NCI-H82 treated with DMSO at 0.1 percent for 48 hours (cell line): ENCODE results near the gene NYAP1.
"Not testable (repeated sequence)": the region's sequence is repeated elsewhere in the genome, so short reads cannot be mapped to it uniquely, and the experiment has no call there.

ENCODE experiments used
- DNase-seq: peaks from one replicate; lab custom pipeline; 2025; ENCODE audit not compliant: unreplicated experiment; lab: John Stamatoyannopoulos, UW

NYAP1 gene

DNA sequence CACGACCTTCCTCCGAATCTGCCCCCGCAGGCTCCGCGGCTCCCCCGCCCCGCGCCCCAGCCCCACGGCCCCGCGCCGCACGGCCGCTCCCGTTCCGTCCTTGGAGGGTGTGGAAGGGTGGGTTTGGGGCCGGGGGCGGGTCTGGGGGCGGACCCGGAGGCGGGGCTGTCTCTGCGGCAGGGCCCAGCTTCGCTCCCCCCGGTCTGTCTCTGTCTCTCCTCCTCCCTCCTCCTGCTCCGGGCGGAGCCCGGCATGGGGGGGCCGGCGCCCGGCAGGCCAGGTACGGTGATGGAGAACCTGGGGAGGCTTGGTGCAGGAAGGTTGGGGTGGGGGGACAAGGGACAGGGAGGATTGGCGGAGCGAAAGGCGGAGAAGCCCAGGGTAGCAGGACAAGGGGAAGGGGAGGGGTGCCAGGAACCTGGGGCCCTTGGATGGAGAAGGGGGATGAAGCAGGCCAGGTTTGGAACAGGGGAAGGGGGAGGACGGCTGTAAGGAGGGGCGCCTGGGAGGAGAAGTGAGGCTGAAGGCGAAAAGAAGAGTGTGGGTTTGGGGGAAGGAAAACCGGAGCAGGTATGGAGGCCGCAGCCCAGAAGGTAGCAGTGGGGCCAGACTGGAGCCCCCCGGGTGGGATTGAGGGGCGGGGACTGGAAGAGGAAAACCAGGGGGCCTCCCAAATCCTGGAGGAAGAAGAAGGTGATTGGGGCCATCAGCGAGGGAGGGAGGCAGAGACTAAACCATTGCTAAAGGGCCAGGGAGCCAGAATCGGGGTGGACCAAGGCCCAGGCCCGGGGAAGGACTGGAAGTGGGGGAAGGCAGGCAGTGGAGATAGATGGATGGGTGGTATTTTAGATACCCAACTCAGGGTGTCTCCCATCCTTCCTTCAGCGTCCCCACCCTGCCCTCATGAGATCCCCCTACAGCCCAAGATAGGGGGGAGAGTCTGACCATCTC, at the start of gene NYAP1:
TSS of gene NYAP1 (plus strand) at position 206 of the 951 bp plus-strand sequence. CDS start 1,385 bp downstream, outside the sequence.
- peak; percentile 9 for DNase-seq

DNA sequence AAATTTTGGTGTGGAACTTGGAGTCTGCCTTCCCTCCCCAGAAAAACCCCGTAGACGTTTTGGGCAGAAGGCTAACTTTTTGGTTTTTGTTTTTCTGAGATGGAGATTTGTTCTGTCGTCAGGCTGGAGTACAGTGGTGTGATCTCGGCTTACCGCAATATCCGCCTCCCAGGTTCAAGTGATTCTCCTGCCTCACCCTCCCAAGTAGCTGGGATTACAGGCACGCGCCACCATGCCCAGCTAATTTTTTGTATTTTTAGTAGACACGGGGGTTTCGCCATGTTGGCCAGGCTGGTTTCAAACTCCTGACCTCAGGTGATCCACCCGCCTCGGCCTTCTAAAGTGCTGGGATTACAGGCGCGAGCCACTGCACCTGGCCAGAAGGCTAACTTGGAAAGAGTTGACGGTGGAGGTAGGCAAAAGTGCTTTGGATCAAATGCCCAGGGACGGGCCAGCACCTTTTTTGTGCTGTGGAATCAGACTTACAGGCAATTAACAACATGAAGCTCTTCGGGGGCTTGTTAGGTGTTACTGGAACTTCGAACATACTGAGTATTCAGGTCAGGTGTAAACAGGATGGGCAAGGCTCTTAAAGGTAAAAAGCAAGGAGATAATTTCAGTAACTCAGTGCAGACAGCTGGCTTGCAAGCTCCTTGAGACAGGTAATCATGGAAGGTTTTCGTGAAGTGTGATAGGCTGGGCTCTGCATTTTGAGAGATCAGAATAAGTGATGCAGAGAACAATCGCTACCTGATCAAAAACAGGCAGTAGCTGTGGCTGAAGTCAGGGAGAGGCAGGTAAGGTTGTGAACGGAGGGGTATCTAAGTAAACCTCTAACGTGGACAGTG, 49.2 kb upstream of the NYAP1 start:
- DNase-seq, result no peak

DNA sequence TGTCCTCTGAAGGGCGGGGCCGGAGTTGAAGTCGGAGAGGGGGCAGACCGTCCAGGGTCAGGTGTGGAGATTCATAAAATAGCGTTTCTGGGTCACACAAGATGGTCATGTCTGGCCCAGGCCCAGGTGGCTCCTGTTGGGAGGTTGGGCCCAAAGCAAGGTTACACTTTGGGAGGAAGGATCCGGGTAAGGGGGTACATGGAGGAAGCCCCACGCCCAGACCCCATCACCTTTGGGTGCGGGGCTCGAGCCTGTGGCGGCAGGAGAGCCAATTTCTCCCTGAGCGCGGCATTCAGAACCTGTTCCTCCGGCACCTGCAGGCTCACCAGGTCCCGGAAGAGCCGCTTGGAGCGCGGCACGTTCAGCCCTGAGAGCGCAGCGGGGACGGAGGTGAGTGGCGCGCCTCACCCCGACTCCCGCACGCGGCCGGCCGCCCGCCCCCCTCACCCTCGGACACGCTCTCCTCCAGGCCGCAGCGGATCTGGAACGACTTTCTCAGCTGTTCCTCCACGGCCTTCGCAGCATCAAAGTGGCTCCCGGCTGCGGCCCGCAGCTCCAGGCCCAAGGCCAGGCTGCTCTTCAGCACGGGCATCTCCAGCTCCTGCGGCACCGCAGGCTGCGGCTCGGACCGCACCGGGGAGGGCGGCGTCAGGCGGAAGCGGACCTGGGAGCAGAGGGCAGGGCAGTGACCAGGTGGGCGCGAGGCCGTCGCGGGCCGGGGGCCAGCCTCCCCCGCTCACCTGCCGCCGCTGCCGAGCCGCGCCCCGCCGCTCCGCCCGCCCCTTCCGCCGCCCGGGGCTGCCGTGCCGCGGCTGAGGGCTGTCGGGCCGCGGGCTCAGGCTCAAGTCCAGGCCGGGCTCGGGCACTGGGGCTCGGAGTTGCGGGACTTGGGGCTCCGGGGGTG, 48.1 kb upstream of the NYAP1 start:
- no peak for DNase-seq

DNA sequence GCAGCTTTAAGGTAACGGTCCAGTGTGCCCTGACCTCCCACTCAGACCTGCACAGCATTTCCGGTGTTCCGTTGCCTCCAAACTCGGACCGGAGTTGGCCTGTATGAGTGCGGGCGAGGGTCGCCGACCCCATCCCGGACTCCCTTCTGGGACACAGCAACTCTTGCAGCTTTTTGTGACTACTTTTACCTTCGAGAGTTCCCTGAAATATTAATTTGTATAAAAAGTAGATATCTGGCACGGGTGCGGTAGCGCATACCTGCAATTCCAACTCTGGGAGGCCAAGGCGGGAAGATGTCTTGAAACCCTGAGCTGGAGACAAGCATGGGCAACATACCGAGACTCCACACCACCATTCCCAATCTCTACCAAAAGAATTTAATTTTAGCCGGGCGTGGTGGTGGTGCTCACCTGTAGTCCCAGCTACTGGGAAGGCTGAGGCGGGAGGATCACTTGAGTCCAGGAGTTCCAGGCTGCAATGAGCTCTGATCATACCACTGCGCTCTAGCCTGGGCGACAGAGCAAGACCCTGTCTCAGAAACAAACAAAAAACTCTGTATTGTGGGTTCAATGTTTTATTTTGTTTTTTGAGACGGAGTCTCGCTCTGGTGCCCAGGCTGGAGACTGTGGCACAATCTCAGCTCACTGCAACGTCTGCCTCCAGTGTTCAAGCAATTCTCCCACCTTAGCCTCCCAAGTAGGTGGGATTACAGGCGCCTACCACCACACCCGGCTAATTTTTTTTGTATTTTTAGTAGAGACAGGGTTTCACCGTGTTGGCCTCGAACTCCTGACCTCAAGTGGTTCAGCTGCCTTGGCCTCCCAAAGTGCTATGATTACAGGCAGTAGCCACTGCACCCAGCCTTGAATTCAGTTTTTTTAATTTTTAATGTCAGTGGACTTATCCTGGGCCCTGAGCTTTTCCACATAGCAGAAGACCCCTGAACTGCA, 46.3 kb upstream of the NYAP1 start:
- DNase-seq, result no peak

DNA sequence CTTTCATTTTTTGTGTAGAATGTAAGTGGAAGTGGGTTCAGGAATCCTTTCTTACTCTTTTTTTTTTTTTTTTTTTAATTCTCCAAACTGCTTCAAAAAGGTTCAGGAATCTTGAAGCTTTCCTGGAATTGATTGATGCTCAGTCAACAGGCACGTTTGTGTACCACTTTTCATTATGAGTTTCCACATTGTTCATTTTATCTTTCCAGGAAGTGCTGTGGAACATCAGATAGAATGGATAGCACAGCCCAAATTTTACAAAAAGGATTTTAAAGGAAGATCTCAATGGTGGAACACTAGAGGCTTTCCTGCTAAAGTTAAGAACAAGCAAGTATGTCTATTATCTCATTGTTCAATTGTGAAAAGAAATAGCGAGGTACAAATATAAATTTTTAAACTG, 45.6 kb upstream of the NYAP1 start:
- no peak for DNase-seq

DNA sequence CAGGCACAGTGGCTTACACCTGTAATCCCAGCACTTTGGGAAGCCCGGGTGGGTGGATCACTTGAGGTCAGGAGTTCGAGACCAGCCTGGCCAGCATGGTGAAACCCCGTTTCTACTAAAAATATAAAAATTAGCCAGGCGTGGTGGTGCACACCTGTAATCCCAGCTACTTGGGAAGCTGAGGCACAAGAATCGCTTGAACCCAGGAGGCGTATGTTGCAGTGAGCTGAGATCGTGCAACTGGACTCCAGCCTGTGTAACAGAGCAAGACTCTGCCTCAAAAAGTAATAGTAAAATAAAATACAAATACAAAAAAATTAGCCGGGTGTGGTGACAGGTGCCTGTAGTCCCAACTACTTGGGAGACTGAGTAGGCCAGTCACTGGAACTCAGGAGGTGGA, 45.0 kb upstream of the NYAP1 start:
- not testable (repeated sequence) for DNase-seq

DNA sequence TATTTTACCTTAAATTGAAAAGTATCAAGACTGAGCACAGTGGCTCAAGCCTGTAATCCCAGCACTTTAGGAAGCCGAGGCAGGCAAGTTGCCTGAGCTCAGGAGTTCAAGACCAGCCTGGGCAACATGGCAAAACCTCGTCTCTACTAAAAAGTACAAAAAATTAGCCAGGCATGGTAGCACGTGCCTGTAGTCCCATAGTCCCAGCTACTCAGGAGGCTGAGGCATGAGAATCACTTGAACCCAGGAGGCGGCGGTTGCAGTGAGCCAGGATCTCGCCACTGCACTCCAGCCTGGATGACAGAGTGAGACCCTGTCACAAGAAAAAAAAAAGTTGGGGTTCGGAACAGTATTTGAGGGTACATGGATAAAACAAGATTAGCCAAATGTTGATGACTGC, 44.5 kb upstream of the NYAP1 start:
- DNase-seq, result not testable (repeated sequence)

DNA sequence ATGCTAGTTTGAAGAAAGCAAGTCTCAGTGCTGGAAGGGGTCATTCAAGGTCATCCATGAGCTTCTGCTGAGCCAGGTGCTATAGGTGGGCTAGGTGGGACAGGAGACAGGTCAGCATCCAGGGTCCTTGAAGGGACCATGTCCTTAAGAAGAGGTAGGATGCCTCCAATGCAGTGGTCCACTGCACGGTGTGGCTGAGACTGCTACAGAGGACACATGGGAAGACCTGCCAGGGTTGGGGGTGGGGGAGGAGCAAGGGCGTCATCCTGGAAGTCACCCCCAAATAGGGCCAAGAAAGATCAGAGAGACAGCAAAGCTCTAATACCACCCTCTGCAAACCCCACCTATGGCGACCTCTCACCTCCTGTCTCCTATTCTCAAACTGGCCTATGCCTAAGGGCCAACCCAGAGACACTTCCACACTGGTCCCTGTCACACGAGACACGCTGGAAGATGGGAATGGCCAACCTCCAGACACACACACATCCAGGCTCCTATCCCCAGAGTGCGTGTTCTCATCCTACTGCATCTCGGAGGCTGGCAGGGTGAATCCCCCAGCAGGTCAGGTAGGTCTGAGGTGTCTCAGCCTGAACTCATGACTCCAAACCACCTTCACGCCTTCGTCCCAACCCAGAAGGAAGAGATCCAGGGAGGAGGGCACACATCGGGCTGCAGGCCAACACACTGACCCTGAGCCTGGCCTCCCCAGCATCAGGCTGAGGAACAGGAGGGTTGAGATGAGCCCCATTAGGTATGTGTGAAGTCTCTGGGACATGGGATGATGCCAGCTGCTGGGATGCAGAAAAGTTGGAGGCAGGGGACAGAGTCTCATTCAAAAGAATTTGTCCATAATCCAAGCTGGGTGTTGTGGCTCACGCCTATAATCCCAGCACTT, 41.8 kb upstream of the NYAP1 start:
- DNase-seq, result no peak

DNA sequence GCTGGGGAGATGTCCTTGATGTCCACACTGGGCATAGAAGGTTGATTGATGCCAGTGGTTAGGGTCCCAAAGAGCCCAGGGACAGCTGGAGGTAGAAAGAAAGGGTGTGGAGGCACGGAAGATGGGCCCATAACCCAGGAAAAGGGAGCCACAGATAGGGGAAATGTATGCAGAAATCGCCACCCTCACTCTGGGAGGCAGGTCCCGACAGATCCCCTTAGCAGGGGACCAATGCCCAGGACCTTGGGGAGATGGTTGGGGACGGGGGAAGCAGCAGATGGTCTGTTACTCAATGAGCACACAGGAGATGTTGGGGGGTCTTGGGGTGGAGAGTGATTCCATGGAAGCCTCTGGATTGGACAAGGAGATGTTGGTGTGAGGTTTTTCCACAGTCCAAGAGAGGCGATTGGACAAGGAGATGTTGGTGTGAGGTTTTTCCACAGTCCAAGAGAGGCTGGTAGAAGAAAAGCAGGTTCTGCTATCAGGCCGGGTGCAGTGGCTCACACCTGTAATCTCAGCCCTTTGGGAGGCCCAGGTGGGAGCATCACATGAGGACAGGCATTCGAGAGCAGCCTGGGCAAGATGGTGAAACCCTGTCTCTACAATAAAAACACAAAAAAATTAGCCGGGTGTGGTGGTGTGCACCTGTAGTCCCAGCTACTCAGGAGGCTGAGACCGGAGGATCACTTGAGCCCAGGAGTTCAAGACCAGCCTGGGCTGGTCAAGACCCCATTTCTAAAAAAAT, 40.5 kb upstream of the NYAP1 start:
- no peak for DNase-seq

DNA sequence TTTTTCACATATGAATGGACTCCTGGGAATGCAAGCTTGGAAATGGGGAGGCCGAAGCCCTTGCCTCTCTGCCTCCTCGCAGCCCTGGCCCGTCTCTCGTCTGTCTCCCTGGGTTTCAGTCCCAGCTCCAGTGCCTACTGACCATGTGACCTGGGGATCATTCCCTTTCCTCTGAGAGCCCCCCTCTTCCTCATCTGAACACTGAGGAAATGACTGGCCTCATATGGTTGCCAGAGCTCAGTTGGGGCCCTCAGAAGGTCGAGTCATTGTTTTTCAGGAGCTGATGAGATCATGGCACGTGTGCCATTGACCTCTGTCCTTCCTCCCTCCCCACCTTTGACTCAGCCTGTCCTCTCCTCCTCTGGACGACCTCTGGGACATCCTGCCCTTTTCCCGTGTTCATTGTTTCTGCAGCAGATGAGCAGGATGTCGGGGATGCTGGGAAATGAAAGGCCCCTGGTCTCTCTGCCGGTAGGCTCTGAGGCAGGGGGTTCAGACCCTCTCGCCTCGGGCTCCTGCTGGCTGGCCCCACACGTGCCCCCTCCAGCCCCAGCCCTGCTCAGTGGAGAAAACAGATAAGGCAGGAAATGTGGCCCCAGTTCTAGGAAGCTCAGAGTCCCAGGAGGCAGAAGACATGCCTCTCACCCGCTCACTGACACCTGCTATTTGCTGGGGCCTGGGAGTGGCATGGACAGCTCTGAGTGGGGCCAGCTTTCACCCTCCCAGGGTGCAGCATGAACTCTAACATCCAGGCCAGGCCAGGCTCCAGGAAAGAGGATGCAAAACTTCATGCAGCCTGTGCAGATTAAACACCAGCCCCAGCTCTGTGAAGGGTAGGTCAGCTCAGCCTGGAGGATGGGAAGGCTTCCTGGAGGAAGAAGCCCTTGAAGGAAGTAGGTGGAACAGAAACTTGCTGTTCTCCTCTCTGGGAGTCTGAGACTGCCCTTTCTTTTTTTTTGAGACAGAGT, 39.1 kb upstream of the NYAP1 start:
- no peak for DNase-seq

DNA sequence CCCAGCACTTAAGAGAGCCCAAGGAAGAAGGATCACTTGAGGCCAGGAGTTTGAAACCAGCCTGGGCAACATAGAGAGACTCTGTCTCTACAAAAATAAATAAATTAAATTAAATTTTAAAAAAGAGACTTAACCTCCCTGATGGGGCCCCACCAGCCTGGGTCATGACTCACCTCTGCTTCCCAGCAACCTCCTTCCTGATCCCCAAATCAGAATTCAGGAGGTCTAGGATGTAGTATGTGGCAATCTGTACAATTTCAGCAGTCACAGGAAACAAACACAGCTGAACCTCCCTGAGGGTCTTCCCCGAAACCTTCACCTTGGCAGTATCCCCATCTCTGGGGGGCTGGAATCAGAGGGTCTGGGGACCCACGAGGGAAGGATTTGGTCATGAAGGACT, 37.7 kb upstream of the NYAP1 start:
- DNase-seq, result no peak

DNA sequence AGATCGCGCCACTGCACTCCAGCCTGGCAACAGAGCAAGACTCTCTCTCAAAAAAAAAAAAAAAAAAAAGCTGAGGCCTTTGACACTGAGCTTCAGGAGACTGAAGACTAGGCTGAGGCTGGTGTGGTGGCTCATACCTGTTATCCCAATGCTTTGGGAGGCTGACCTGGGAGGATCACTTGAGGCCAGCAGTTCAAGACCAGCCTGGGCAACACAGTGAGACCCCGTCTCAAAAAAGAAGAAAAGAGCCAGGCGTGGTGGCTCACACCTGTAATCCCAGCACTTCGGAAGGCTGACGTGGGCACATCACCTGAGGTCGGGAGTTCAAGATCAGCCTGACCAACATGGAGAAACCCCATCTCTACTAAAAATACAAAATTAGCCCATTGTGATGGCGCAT, 36.4 kb upstream of the NYAP1 start:
- DNase-seq, result not testable (repeated sequence)

DNA sequence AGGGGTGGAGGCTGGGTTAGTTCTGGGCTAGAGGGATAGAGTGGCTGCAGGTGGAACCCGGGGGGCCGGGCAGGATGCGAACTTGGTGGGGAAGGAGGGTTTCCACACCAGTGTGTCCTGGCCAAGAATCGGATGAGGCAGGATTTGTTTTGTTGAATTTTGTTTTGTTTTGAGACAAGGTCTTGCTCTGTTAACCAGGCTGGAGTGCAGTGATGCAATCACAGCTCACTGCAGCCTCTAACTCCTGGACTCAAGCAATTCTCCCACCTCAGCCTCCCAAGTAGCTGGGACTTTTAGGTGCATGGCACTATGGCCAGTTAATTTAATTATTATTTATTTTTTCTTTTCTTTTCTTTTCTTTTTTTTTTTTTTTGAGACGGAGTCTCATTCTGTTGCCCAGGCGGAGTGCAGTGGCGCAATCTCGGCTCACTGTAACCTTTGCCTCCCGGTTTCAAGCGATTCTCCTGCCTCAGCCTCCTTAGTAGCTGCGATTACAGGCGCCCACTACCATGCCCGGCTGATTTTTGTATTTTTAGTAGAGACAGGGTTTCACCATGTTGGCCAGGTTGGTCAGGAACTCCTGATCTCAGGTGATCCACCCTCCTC, 34.4 kb upstream of the NYAP1 start:
- DNase-seq, result no peak

DNA sequence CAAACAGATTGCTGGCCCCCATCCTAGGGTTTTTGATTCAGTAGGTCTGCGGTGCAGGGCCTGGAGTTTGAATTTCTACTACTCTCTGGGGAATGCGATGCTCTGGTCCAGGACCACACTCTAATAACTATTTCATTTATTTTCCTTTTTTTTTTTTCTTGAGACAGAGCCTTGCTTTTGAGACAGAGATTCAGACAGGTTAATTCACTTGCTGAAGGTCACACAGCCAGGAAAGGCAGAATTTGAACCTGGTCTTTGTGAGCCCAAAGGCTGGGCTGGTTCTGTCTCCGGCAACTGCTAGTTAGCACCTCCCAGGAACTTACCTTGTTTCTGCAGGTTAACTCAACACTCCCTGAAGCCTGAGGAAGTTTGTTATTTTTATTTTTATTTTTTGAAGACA, 31.2 kb upstream of the NYAP1 start:
- DNase-seq, result no peak

DNA sequence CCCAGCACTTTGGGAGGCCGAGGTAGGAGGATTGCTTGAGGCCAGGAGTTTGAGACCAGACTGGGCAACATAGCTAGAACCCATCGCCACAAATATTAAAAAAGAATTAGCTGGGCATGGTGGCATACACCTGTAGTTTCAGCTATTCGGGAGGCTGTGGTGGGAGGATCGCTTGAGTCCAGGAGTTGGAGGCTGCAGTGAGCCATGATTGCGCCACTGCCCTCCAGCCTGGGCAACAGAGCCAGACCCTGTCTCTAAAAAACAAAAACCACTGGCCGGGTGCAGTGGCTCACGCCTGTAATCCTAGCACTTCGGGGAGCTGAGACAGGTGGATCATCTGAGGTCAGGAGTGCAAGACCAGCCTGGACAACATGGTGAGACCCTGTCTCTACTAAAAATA, 29.9 kb upstream of the NYAP1 start:
- DNase-seq, result not testable (repeated sequence)

DNA sequence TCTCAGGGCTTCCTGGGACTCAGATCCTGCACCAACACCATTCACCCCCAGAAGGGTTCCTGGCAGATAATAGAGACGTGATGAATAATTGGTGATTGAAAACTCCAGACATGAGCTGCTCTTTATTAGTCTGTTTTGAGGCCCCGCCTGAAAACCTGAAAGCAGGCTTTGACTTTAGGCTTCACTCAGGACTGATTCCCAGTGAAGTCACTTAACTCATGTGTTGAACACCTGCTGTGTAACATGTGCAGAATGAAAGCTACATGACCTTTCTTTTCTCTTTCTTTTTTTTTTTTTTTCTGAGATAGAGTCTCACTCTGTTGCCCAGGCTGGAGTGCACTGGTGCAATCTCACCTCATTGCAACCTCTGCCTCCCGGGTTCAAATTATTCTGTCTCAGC, 28.5 kb upstream of the NYAP1 start:
- no peak for DNase-seq

DNA sequence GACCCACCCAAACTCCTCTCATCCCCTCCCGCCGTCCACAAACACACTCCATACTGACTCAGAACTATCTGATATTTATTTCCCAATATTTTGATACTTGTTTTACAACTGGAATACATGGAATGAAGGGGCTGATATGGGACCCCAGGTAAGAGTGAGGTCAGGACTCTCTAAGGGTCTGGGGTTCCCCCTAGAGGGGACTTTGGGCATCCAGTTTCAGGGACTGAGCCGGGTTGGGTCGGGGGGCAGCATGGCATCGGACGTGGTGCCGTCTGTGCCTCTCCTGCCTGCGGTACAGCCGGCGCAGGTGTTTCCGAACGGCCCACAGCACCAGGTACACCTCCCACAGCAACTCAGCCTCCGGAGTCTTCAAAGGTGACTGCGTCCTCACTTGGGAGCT, 27.2 kb upstream of the NYAP1 start:
- DNase-seq, result no peak
